ENCODE results near the gene PDCD6IP.
"Not testable (repeated sequence)": the region's sequence is repeated elsewhere in the genome, so short reads cannot be mapped to it uniquely, and the experiment has no call there.

Gene PDCD6IP

GRCh38 chr3:33855884-33856546, 57.6 kb downstream of the PDCD6IP start:
- DNase-seq = no peak

GRCh38 chr3:33857701-33858100, 59.3 kb downstream of the PDCD6IP start:
- not testable (repeated sequence) for DNase-seq

- DNase-seq = no peak
Observed at GRCh38 chr3:33858131-33858530, 59.7 kb downstream of the PDCD6IP start.

GRCh38 chr3:33860373-33861050, 62.1 kb downstream of the PDCD6IP start:
- no peak for DNase-seq

- DNase-seq = no peak
Observed at GRCh38 chr3:33865133-33865532, 66.7 kb downstream of the PDCD6IP start.

- DNase-seq = no peak
Observed at GRCh38 chr3:33868309-33868708, 69.9 kb downstream of the PDCD6IP start.

GRCh38 chr3:33869977-33870376, 71.5 kb downstream of the PDCD6IP start:
- DNase-seq = no peak

- DNase-seq = no peak
Observed at GRCh38 chr3:33874815-33875214, 76.4 kb downstream of the PDCD6IP start.

- no peak for DNase-seq
Observed at GRCh38 chr3:33875680-33876079, 77.2 kb downstream of the PDCD6IP start.

GRCh38 chr3:33877187-33877586, 78.8 kb downstream of the PDCD6IP start:
- DNase-seq = no peak

GRCh38 chr3:33879540-33879939, 81.1 kb downstream of the PDCD6IP start:
- DNase-seq = no peak

GRCh38 chr3:33881156-33882064, 83.0 kb downstream of the PDCD6IP start:
- no peak for DNase-seq

GRCh38 chr3:33882296-33882695, 83.9 kb downstream of the PDCD6IP start:
- no peak for DNase-seq

- DNase-seq = peak; percentile 55 to 70
Observed at GRCh38 chr3:33883538-33883950, 85.1 kb downstream of the PDCD6IP start.

- DNase-seq = no peak
Observed at GRCh38 chr3:33883951-33884561, 85.6 kb downstream of the PDCD6IP start.

- no peak for DNase-seq
Observed at GRCh38 chr3:33884701-33885100, 86.3 kb downstream of the PDCD6IP start.

GRCh38 chr3:33885496-33885895, 87.1 kb downstream of the PDCD6IP start:
- DNase-seq = no peak

- DNase-seq = no peak
Observed at GRCh38 chr3:33886015-33886414, 87.6 kb downstream of the PDCD6IP start.

- no peak for DNase-seq
Observed at GRCh38 chr3:33887478-33887877, 89.0 kb downstream of the PDCD6IP start.

- no peak for DNase-seq
Observed at GRCh38 chr3:33889394-33890039, 91.1 kb downstream of the PDCD6IP start.

GRCh38 chr3:33892655-33893054, 94.2 kb downstream of the PDCD6IP start:
- DNase-seq = no peak

- no peak for DNase-seq
Observed at GRCh38 chr3:33895658-33896057, 97.2 kb downstream of the PDCD6IP start.

- DNase-seq = no peak
Observed at GRCh38 chr3:33897306-33897705, 98.9 kb downstream of the PDCD6IP start.
